Astrocyte (in vitro differentiated cells and primary cell): ENCODE measurements around the gene SLC38A10.

ENCODE experiments used
- CTCF ChIP-seq: IDR thresholded peaks from 2 replicates; pipeline ENCODE4 v1.5.1; 2011; ENCODE audit warnings: low read depth, mild to moderate bottlenecking, inconsistent platforms, low read length, moderate library complexity; ENCODE audit not compliant: insufficient read depth
- EZH2 ChIP-seq: IDR thresholded peaks from 2 replicates; pipeline ENCODE4 v1.6.1; 2012; ENCODE audit warnings: mild to moderate bottlenecking, low read length, inconsistent platforms; ENCODE audit not compliant: insufficient read depth

- TF ChIP-seq CTCF (no peak), EZH2 (no peak)
Measured at GRCh38 chr17:81302324-81302723, 7.2 kb upstream of the SLC38A10 start.
